ENCODE measurements around the gene XCL2. TPM values are rescaled to one million over a fixed set of nuclear protein-coding genes. Genes with fewer than 3 reads are reported as not detected.
"Not testable (repeated sequence)": the region's sequence is repeated elsewhere in the genome, so short reads cannot be mapped to it uniquely, and the experiment has no call there.

XCL2 gene
- total RNA-seq, 1 experiment from 2014 or later: not detected

- H3K4me3 Mint-ChIP-seq (ENCODE audit: unreplicated experiment); H3K4me1 ChIP-seq; H3K27me3 ChIP-seq (replicated peaks; ENCODE audit: control insufficient read depth, insufficient read depth, low read length); H3K9me3 Mint-ChIP-seq (ENCODE audit: unreplicated experiment); H3K27ac Mint-ChIP-seq (ENCODE audit: unreplicated experiment); BruUV-seq (replicated peaks); H3K4me3 ChIP-seq (ENCODE audit: low read depth, low read length); H3K27me3 Mint-ChIP-seq (ENCODE audit: insufficient read depth, unreplicated experiment); H3K36me3 Mint-ChIP-seq (ENCODE audit: insufficient read depth, unreplicated experiment); H3K9me3 ChIP-seq; H3K4me1 Mint-ChIP-seq (ENCODE audit: low read depth, unreplicated experiment); POLR2A ChIA-PET; intact Hi-C loops (cut with micrococcal nuclease; ENCODE audit: unreplicated experiment); DNase-seq; CTCF ChIA-PET; H3K36me3 ChIP-seq (ENCODE audit: control insufficient read depth, insufficient read depth, low read length): not testable (repeated sequence)
Measured at GRCh38 chr1:168578531-168579185, 34.9 kb upstream of the XCL2 start.

GRCh38 chr1:168576245-168576688 is 32.5 kb upstream of the XCL2 start, which contains the start of gene XCL1:
Gene XCL1, plus strand, starts transcription at chr1:168576605. Its CDS starts 33 bp downstream, at chr1:168576638.
- POLR2A ChIA-PET; H3K9me3 ChIP-seq; H3K4me3 Mint-ChIP-seq (ENCODE audit: unreplicated experiment); H3K36me3 Mint-ChIP-seq (ENCODE audit: insufficient read depth, unreplicated experiment); BruUV-seq (replicated peaks); H3K27me3 ChIP-seq (replicated peaks; ENCODE audit: control insufficient read depth, insufficient read depth, low read length); H3K36me3 ChIP-seq (ENCODE audit: control insufficient read depth, insufficient read depth, low read length); DNase-seq; H3K27me3 Mint-ChIP-seq (ENCODE audit: insufficient read depth, unreplicated experiment); H3K4me1 Mint-ChIP-seq (ENCODE audit: low read depth, unreplicated experiment); intact Hi-C loops (cut with micrococcal nuclease; ENCODE audit: unreplicated experiment); H3K4me1 ChIP-seq; H3K27ac Mint-ChIP-seq (ENCODE audit: unreplicated experiment); H3K4me3 ChIP-seq (ENCODE audit: low read depth, low read length); H3K9me3 Mint-ChIP-seq (ENCODE audit: unreplicated experiment): not testable (repeated sequence)
- CTCF ChIA-PET: interaction anchor here (0.7 kb wide), 1 partner anchor 215 kb away, joined by 3 read pairs; no protein-coding TSS in a partner anchor

GRCh38 chr1:168574234-168574633 is 30.4 kb upstream of the XCL2 start:
- DNase-seq: peak; percentile 46 to 55
- peak; percentile 51 to 56 for TF ChIP-seq CTCF (IDR thresholded peaks at IDR 0.05; ENCODE audit: insufficient read depth in 1 of 2, low read depth in 1 of 2, low read length in 1 of 2, severe bottlenecking in 1 of 2, unreplicated experiment in 1 of 2)
- H3K27me3 Mint-ChIP-seq (ENCODE audit: insufficient read depth, unreplicated experiment); H3K4me3 Mint-ChIP-seq (ENCODE audit: unreplicated experiment); H3K4me3 ChIP-seq (ENCODE audit: low read depth, low read length); H3K36me3 Mint-ChIP-seq (ENCODE audit: insufficient read depth, unreplicated experiment); H3K36me3 ChIP-seq (ENCODE audit: control insufficient read depth, insufficient read depth, low read length); POLR2A ChIA-PET; H3K9me3 Mint-ChIP-seq (ENCODE audit: unreplicated experiment); H3K4me1 Mint-ChIP-seq (ENCODE audit: low read depth, unreplicated experiment); H3K27me3 ChIP-seq (replicated peaks; ENCODE audit: control insufficient read depth, insufficient read depth, low read length); H3K4me1 ChIP-seq; CTCF ChIA-PET; BruUV-seq (replicated peaks); H3K9me3 ChIP-seq; H3K27ac Mint-ChIP-seq (ENCODE audit: unreplicated experiment): not testable (repeated sequence)
- intact Hi-C loops (cut with micrococcal nuclease; ENCODE audit: unreplicated experiment): loop anchor here (1.0 kb wide), 2 partner anchors 134 to 232 kb away; no protein-coding TSS in a partner anchor

GRCh38 chr1:168572633-168573032 is 28.8 kb upstream of the XCL2 start:
- no peaks in the 10 kb centered on the region for H3K36me3 ChIP-seq (ENCODE audit: control insufficient read depth, insufficient read depth, low read length)
- intact Hi-C loops (cut with micrococcal nuclease; ENCODE audit: unreplicated experiment): no loop called here
- BruUV-seq (replicated peaks): no TSS peak
- no peaks in the 10 kb centered on the region for H3K36me3 Mint-ChIP-seq (ENCODE audit: insufficient read depth, unreplicated experiment)
- ChIA-PET POLR2A (no interaction called here), CTCF (no interaction called here)
- no peaks in the 10 kb centered on the region for H3K27me3 ChIP-seq (replicated peaks; ENCODE audit: control insufficient read depth, insufficient read depth, low read length)
- H3K27ac Mint-ChIP-seq (ENCODE audit: unreplicated experiment): no peak overlapping the region
- H3K27me3 Mint-ChIP-seq (ENCODE audit: insufficient read depth, unreplicated experiment): no peaks in the 10 kb centered on the region
- no peak overlapping the region for H3K4me3 Mint-ChIP-seq (ENCODE audit: unreplicated experiment)
- H3K4me1 ChIP-seq: 0 out of 2 replicates have a peak, but pooled peaks cover 7% of the 10 kb centered on the region
- H3K4me3 ChIP-seq (ENCODE audit: low read depth, low read length): no peak overlapping the region
- no peaks in the 10 kb centered on the region for H3K9me3 ChIP-seq
- DNase-seq: no peak
- H3K9me3 Mint-ChIP-seq (ENCODE audit: unreplicated experiment): no peaks in the 10 kb centered on the region
- TF ChIP-seq CTCF (IDR thresholded peaks at IDR 0.05; ENCODE audit: insufficient read depth in 1 of 2, low read depth in 1 of 2, low read length in 1 of 2, severe bottlenecking in 1 of 2, unreplicated experiment in 1 of 2): no peak
- H3K4me1 Mint-ChIP-seq (ENCODE audit: low read depth, unreplicated experiment): no peaks in the 10 kb centered on the region
